GM21825 (cell line): Measurements from ENCODE around the gene C1QL3.

ENCODE experiments used
- ATAC-seq: cut with Tn5 transposase; IDR thresholded peaks from one replicate; pipeline ENCODE4 v1.9.1; 2021; ENCODE audit warnings: mild to moderate bottlenecking, moderate library complexity; ENCODE audit not compliant: unreplicated experiment

The C1QL3 gene

GRCh38 chr10:16497911-16498310, 23.8 kb downstream of the C1QL3 start:
- ATAC-seq = no peak

GRCh38 chr10:16493884-16494536, 27.7 kb downstream of the C1QL3 start:
- ATAC-seq = no peak

- ATAC-seq = no peak
Measured at GRCh38 chr10:16491933-16492332, 29.7 kb downstream of the C1QL3 start.

DNA sequence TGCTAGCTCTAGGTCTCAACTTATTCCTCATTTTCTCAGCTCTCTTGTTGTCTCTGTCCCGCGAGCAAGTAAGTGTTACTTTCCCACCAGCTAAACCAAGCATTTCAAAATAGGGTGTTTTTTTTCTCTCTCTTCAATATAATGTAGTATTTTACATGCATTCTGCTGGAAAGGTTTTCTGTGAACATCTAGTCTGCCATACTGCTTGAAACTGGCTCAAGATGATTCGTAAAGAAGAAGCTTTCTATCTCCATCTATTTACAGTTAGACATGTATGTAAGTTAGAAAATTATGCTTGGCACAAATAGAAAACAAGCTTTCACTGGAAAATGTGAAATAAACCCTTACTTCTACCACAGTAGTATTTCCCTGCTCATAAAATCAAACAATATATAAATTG, 31.2 kb downstream of the C1QL3 start:
- no peak for ATAC-seq

- no peak for ATAC-seq
Measured at GRCh38 chr10:16483241-16483917, 38.3 kb downstream of the C1QL3 start.

- no peak for ATAC-seq
Measured at GRCh38 chr10:16481052-16481728, 40.5 kb downstream of the C1QL3 start.

- no peak for ATAC-seq
Measured at GRCh38 chr10:16478801-16479200, 42.9 kb downstream of the C1QL3 start.

DNA sequence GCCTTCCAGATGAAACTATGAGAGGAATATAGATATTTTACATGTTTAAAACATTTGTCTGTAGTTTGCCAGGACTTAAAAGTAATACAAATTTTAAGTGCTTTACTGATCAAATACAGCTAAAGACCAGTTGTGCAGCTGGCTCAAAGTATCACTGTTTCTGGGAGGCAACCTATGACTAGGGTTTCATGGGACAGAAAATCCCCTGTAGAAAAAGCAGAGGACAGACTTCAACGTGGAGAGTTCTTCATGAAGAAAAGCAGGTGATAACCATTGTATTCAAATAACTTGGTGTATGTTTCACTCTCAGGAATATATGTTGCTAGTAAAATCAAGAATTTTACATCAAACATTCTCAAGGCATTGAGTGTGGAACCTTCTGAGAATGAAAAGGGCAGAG, 43.9 kb downstream of the C1QL3 start:
- ATAC-seq = no peak

GRCh38 chr10:16472828-16473227, 48.9 kb downstream of the C1QL3 start:
- no peak for ATAC-seq

DNA sequence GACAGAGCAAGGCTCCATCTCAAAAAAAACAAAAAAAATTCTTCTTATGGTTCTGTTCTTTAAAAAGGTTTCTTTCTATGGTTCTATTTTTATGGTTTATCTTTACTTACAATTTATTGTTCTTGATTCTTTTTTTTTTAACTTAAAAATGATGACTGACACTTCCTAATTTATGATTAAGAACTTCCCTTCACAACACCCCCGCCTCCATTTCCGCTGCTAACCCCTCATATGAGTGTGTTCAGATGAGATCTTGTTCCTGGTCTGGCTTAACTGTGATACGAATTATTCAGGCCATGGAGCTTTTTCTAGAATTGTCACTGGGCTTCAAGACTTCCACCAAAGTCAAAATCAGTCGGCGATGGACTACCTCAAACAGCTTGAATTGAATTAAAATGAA, 50.9 kb downstream of the C1QL3 start:
- ATAC-seq = no peak

GRCh38 chr10:16466001-16466400, 55.7 kb downstream of the C1QL3 start:
- no peak for ATAC-seq
